GM12878 (cell line): ENCODE measurements around the gene NTN1.

ENCODE experiments used
- CBX5 ChIP-seq: sonication (generic); IDR thresholded peaks from 2 replicates; pipeline ENCODE4 v1.6.1; 2016; ENCODE audit warnings: low read depth, moderate library complexity, mild to moderate bottlenecking, inconsistent platforms
- DPF2 ChIP-seq: fragments of 450-650 bp; IDR thresholded peaks from 2 replicates; pipeline ENCODE4 v1.6.1; 2017; ENCODE audit warnings: mild to moderate bottlenecking
- ESRRA ChIP-seq: IDR thresholded peaks from 2 replicates; pipeline ENCODE4 v1.6.1; 2012; ENCODE audit warnings: mild to moderate bottlenecking, low read length, improper control_type of control experiment
- EZH2 ChIP-seq: IDR thresholded peaks from 2 replicates; pipeline ENCODE4 v1.6.1; 2012; ENCODE audit warnings: low read depth, mild to moderate bottlenecking, control low read depth, inconsistent platforms, low read length, borderline replicate concordance; ENCODE audit not compliant: control insufficient read depth
- POLR2A ChIP-seq: IDR thresholded peaks from 2 replicates; pipeline ENCODE4 v1.6.1; 2011; ENCODE audit warnings: low read depth, mild to moderate bottlenecking, low read length
- TF ChIP-seq, protein P1 (sequence below): IDR thresholded peaks from 2 replicates; pipeline ENCODE4 v1.6.1; 2012; ENCODE audit warnings: mild to moderate bottlenecking, low read depth, low read length
- TF ChIP-seq, protein P2 (sequence below), 3 experiments: IDR thresholded peaks in 2 of 3; conservative IDR thresholded peaks in 1 of 3; 2 replicates each; pipeline ENCODE4 v1.5.1; 2011; ENCODE audit warnings: low read depth in 3 of 3, low read length in 3 of 3, mild to moderate bottlenecking in 3 of 3, control low read depth in 2 of 3, moderate library complexity in 2 of 3, inconsistent platforms in 1 of 3, mixed read lengths in 1 of 3; ENCODE audit not compliant: control insufficient read depth in 2 of 3, insufficient read depth in 1 of 3; ENCODE audit errors: extremely low read depth in 1 of 3
- TF ChIP-seq, protein P3 (sequence below): fragments of 450-650 bp; formaldehyde crosslinking; IDR thresholded peaks from 2 replicates; pipeline ENCODE4 v1.5.0; 2022; ENCODE audit warnings: mild to moderate bottlenecking, missing genetic modification characterization

DNA sequence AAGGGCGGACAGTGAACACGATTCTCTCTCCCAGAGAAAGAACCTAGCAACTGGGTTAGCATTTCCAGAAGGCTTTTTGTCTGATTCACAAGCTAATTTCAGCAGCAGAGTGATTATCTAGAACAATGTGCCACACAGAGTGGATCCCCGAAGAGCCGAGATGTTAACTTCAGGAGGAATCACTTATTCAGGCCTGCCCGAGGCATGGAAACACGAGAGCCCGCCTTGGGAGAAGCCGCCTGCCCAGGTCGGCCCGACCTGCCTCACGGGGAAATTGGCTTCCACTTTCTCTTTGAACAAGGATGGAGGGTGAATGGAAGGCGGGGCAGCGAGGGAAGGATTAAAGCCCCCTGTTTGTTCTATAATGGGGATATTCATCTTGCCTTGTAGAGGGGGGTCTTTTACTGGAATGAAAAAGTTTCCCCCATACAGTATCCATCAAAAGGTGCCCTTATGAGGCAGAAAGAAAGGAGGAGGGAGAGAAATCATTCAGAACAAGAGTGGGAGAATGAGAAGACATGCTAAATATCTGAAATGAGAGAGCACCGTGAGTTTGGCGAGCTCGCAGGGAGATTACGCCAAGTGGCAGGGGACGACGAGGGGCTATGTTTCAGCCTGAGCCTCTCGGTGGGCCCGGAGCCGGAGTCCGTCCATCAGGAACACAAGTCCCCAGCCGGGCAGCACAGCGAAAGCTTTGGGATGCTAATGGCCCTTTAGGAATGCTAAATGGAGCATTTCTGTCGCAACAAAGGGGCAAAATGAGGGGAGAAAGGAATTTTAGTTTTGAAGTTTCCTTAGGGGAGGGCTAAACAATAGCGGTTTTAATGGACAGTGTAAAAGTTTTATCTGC, 33.0 kb downstream of the NTN1 start:
- TF ChIP-seq ESRRA (no peak), DPF2 (no peak), CBX5 (no peak), EZH2 (no peak), POLR2A (no peak)
- TF ChIP-seq, protein P1, sequence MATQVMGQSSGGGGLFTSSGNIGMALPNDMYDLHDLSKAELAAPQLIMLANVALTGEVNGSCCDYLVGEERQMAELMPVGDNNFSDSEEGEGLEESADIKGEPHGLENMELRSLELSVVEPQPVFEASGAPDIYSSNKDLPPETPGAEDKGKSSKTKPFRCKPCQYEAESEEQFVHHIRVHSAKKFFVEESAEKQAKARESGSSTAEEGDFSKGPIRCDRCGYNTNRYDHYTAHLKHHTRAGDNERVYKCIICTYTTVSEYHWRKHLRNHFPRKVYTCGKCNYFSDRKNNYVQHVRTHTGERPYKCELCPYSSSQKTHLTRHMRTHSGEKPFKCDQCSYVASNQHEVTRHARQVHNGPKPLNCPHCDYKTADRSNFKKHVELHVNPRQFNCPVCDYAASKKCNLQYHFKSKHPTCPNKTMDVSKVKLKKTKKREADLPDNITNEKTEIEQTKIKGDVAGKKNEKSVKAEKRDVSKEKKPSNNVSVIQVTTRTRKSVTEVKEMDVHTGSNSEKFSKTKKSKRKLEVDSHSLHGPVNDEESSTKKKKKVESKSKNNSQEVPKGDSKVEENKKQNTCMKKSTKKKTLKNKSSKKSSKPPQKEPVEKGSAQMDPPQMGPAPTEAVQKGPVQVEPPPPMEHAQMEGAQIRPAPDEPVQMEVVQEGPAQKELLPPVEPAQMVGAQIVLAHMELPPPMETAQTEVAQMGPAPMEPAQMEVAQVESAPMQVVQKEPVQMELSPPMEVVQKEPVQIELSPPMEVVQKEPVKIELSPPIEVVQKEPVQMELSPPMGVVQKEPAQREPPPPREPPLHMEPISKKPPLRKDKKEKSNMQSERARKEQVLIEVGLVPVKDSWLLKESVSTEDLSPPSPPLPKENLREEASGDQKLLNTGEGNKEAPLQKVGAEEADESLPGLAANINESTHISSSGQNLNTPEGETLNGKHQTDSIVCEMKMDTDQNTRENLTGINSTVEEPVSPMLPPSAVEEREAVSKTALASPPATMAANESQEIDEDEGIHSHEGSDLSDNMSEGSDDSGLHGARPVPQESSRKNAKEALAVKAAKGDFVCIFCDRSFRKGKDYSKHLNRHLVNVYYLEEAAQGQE = no peak
- TF ChIP-seq, protein P2, sequence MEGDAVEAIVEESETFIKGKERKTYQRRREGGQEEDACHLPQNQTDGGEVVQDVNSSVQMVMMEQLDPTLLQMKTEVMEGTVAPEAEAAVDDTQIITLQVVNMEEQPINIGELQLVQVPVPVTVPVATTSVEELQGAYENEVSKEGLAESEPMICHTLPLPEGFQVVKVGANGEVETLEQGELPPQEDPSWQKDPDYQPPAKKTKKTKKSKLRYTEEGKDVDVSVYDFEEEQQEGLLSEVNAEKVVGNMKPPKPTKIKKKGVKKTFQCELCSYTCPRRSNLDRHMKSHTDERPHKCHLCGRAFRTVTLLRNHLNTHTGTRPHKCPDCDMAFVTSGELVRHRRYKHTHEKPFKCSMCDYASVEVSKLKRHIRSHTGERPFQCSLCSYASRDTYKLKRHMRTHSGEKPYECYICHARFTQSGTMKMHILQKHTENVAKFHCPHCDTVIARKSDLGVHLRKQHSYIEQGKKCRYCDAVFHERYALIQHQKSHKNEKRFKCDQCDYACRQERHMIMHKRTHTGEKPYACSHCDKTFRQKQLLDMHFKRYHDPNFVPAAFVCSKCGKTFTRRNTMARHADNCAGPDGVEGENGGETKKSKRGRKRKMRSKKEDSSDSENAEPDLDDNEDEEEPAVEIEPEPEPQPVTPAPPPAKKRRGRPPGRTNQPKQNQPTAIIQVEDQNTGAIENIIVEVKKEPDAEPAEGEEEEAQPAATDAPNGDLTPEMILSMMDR (IDR thresholded peaks at IDR 0.05 in 2 of 3, conservative IDR thresholded peaks at IDR 0.05 in 1 of 3; ENCODE audit: control insufficient read depth in 2 of 3, extremely low read depth in 1 of 3, insufficient read depth in 1 of 3, low read depth in 3 of 3, low read length in 3 of 3) = no peak
- TF ChIP-seq, protein P3, sequence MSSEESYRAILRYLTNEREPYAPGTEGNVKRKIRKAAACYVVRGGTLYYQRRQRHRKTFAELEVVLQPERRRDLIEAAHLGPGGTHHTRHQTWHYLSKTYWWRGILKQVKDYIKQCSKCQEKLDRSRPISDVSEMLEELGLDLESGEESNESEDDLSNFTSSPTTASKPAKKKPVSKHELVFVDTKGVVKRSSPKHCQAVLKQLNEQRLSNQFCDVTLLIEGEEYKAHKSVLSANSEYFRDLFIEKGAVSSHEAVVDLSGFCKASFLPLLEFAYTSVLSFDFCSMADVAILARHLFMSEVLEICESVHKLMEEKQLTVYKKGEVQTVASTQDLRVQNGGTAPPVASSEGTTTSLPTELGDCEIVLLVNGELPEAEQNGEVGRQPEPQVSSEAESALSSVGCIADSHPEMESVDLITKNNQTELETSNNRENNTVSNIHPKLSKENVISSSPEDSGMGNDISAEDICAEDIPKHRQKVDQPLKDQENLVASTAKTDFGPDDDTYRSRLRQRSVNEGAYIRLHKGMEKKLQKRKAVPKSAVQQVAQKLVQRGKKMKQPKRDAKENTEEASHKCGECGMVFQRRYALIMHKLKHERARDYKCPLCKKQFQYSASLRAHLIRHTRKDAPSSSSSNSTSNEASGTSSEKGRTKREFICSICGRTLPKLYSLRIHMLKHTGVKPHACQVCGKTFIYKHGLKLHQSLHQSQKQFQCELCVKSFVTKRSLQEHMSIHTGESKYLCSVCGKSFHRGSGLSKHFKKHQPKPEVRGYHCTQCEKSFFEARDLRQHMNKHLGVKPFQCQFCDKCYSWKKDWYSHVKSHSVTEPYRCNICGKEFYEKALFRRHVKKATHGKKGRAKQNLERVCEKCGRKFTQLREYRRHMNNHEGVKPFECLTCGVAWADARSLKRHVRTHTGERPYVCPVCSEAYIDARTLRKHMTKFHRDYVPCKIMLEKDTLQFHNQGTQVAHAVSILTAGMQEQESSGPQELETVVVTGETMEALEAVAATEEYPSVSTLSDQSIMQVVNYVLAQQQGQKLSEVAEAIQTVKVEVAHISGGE = no peak
